ENCODE measurements around the gene GRIK3.

- TF ChIP-seq CTCF (IDR thresholded peaks at IDR 0.05; ENCODE audit: low read depth, low read length, missing input control) (no peak), ZBTB33 (IDR thresholded peaks at IDR 0.05) (no peak), TAF1 (conservative IDR thresholded peaks at IDR 0.05) (no peak), FOXA1 (IDR thresholded peaks at IDR 0.05) (no peak), MAX (IDR thresholded peaks at IDR 0.05) (no peak), YY1 (IDR thresholded peaks at IDR 0.05) (no peak), RAD21 (IDR thresholded peaks at IDR 0.05) (no peak), JUND (IDR thresholded peaks at IDR 0.05) (no peak), ATF3 (IDR thresholded peaks at IDR 0.05) (no peak), NR2F2 (IDR thresholded peaks at IDR 0.05) (no peak), REST (IDR thresholded peaks at IDR 0.05) (no peak), FOXA2 (IDR thresholded peaks at IDR 0.05) (no peak), GABPA (IDR thresholded peaks at IDR 0.05 in 1 of 2, conservative IDR thresholded peaks at IDR 0.05 in 1 of 2) (no peak), SP1 (IDR thresholded peaks at IDR 0.05) (no peak)
Observed at GRCh38 chr1:36752891-36753361, 281.4 kb downstream of the GRIK3 start.

Data from liver (tissue), 3 donors.